Panc1 (cell line): Measurements from ENCODE around the gene GPM6B. TPM values are rescaled to one million over a fixed set of nuclear protein-coding genes. Genes with fewer than 3 reads are reported as not detected.

Source experiments
- ATAC-seq: fragments of 200-7000 bp; cut with Tn5 transposase; 2 replicates; pipeline ENCODE4 v1.9.1; 2020; ENCODE audit warnings: mild to moderate bottlenecking, moderate library complexity
- BruUV-seq: library from RNA; stranded (reverse); fragments of 400-500 nt; replicated peaks from 2 replicates; lab custom pipeline; 2021; lab: Mats Ljungman, UMichigan
- CTCF ChIA-PET: fragments of 300-600 bp; sonication (Branson Sonifier 250); formaldehyde crosslinking; loops from one replicate; lab custom pipeline; 2022; ENCODE audit warnings: antibody characterized with exemption; lab: Charles Lee
- POLR2A ChIA-PET: fragments of 300-600 bp; sonication (Branson Sonifier 250); formaldehyde crosslinking; loops from one replicate; lab custom pipeline; 2022; ENCODE audit warnings: antibody characterized with exemption; lab: Charles Lee
- DNase-seq: peaks from one replicate; pipeline ENCODE4 v3.0.0-alpha.2; 2010; ENCODE audit warnings: low read depth, low spot score
- H3K27ac ChIP-seq: 2 replicates; pipeline ENCODE4 v1.5.1; 2011; ENCODE audit warnings: mild to moderate bottlenecking, low read length, inconsistent platforms
- H3K27me3 ChIP-seq: fragments of 200-500 bp; sonication (Bioruptor generic); 2 replicates; pipeline ENCODE4 v1.6.0; 2014; ENCODE audit warnings: low read length, inconsistent platforms; ENCODE audit not compliant: control insufficient read depth, insufficient read depth
- H3K36me3 ChIP-seq: fragments of 200-500 bp; sonication (Bioruptor generic); 2 replicates; pipeline ENCODE4 v1.5.1; 2014; ENCODE audit warnings: inconsistent platforms, mild to moderate bottlenecking, low read length, moderate library complexity; ENCODE audit not compliant: control insufficient read depth, insufficient read depth
- H3K4me1 ChIP-seq: 2 replicates; pipeline ENCODE4 v1.5.1; 2011; ENCODE audit warnings: inconsistent platforms, mild to moderate bottlenecking, low read length, moderate library complexity; ENCODE audit not compliant: control insufficient read depth, insufficient read depth
- H3K4me3 ChIP-seq, 2 experiments: 2 replicates each; pipeline ENCODE4 v1.5.1; 2011 to 2012; ENCODE audit warnings: low read depth in 2 of 2, low read length in 2 of 2, mild to moderate bottlenecking in 2 of 2, inconsistent platforms in 1 of 2, moderate library complexity in 1 of 2
- H3K9me3 ChIP-seq: fragments of 200-500 bp; sonication (Bioruptor generic); 2 replicates; pipeline ENCODE4 v1.5.1; 2014; ENCODE audit warnings: low read depth, mild to moderate bottlenecking, inconsistent platforms, low read length, moderate library complexity; ENCODE audit not compliant: control insufficient read depth, insufficient read depth
- CTCF ChIP-seq: fragments of 450-650 bp; IDR thresholded peaks from 2 replicates; pipeline ENCODE4 v1.5.1; 2017; ENCODE audit warnings: mild to moderate bottlenecking
- POLR2AphosphoS5 ChIP-seq: IDR thresholded peaks from 2 replicates; pipeline ENCODE4 v1.6.1; 2012; ENCODE audit warnings: mild to moderate bottlenecking, low read depth, low read length, moderate library complexity
- REST ChIP-seq, 2 experiments: IDR thresholded peaks; 2 replicates each; pipeline ENCODE4 v1.6.1; 2011 to 2012; ENCODE audit warnings: low read depth in 2 of 2, control low read depth in 1 of 2, low read length in 1 of 2, mild to moderate bottlenecking in 1 of 2, moderate library complexity in 1 of 2; ENCODE audit not compliant: insufficient read depth in 1 of 2
- SIN3A ChIP-seq: IDR thresholded peaks from 2 replicates; pipeline ENCODE4 v1.6.1; 2012; ENCODE audit warnings: low read depth, mild to moderate bottlenecking, low read length, moderate library complexity, borderline replicate concordance; ENCODE audit not compliant: insufficient read depth
- TCF7L2 ChIP-seq: IDR thresholded peaks from 2 replicates; pipeline ENCODE4 v1.6.1; 2011; ENCODE audit warnings: mild to moderate bottlenecking, low read depth, low read length, inconsistent platforms
- in situ Hi-C: cut with HindIII; loops from 2 replicates; pipeline ENCODE4 v1.10.0; 2016; ENCODE audit warnings: low sequenced_read_pairs, low pct_unique_long_range_greater_than_20kb
- intact Hi-C: fragments of 100-400 bp; cut with micrococcal nuclease; formaldehyde crosslinking; loops from one replicate; pipeline ENCODE4 v1.10.0; 2022; ENCODE audit not compliant: unreplicated experiment
- total RNA-seq: library from RNA; stranded (reverse); gene quantifications from one replicate; pipeline ENCODE4 v1.2.1, GENCODE V29; 2021; ENCODE audit not compliant: unreplicated experiment

GPM6B gene
- total RNA-seq, 1 experiment from 2014 or later: not detected

DNA sequence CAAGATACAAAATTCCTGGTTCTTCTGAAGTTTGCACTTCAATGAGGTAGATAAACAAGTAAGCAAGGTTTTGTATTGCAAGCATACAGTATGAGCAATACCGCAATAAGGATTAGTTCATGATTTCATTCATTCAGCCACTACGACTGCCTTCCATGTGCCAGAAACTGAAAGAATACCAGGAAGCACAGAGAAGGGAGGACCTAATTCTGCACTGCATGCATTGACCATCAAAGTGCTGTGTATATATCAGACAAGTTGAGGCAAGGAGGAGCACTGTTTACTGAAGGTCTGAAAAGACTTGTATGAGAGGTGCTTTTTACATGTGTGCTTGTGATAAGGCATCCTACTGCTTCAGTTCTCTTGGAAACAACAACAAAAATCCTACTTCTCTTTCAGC lies 40.9 kb upstream of the GPM6B start:
- no peak for TF ChIP-seq TCF7L2
- no peak for TF ChIP-seq CTCF
- TF ChIP-seq SIN3A: no peak
- TF ChIP-seq REST (IDR thresholded peaks at IDR 0.05; ENCODE audit: insufficient read depth in 1 of 2, low read depth in 2 of 2, low read length in 1 of 2): no peak
- no peak for TF ChIP-seq POLR2AphosphoS5
- ChIA-PET POLR2A (no interaction called here), CTCF (no interaction called here)
- intact Hi-C loops: no loop called here
- BruUV-seq: no TSS peak
- no peaks in the 10 kb centered on the region for H3K4me1 ChIP-seq
- H3K27ac ChIP-seq: no peak overlapping the region
- no peaks in the 10 kb centered on the region for H3K9me3 ChIP-seq
- no peak for ATAC-seq
- H3K27me3 ChIP-seq: no peaks in the 10 kb centered on the region
- H3K4me3 ChIP-seq: no peak overlapping the region
- in situ Hi-C loops: no loop called here
- DNase-seq: no peak
- no peaks in the 10 kb centered on the region for H3K36me3 ChIP-seq

- Histone ChIP-seq H3K4me1 (no peaks in the 10 kb centered on the region), H3K27me3 (no peaks in the 10 kb centered on the region), H3K27ac (no peak overlapping the region), H3K36me3 (no peaks in the 10 kb centered on the region), H3K9me3 (no peaks in the 10 kb centered on the region), H3K4me3 (no peak overlapping the region)
- CTCF ChIA-PET: no interaction called here
- no TSS peak for BruUV-seq
- POLR2A ChIA-PET: no interaction called here
- DNase-seq (no peak), ATAC-seq (no peak)
- TF ChIP-seq SIN3A (no peak), CTCF (no peak), POLR2AphosphoS5 (no peak), REST (IDR thresholded peaks at IDR 0.05; ENCODE audit: insufficient read depth in 1 of 2, low read depth in 2 of 2, low read length in 1 of 2) (no peak), TCF7L2 (no peak)
- in situ Hi-C loops: no loop called here
- intact Hi-C loops: no loop called here
Measured at GRCh38 chrX:13855689-13856450, 39.0 kb upstream of the GPM6B start.
